ENCODE data around the gene BCL2.

DNA sequence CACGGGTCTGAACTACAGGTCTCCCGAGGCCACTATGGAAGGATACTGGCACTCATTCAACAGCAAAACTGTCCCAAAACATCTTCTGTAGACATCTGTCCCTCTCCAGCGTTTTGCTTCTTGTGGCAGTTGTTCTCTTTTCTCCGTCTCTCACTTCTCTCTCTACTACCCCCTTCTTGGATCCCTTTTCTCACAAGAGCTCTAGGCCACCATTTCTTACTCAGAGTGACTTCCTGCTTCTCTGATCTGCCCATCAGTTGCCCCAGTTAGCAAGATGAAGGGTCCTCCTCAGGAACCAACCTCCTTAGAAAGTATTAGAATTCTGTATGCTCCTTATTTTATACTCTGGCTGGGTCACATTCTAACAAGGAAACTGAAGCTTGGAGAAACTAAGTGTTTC is 32.6 kb downstream of the BCL2 start:
- TF ChIP-seq, protein P1, sequence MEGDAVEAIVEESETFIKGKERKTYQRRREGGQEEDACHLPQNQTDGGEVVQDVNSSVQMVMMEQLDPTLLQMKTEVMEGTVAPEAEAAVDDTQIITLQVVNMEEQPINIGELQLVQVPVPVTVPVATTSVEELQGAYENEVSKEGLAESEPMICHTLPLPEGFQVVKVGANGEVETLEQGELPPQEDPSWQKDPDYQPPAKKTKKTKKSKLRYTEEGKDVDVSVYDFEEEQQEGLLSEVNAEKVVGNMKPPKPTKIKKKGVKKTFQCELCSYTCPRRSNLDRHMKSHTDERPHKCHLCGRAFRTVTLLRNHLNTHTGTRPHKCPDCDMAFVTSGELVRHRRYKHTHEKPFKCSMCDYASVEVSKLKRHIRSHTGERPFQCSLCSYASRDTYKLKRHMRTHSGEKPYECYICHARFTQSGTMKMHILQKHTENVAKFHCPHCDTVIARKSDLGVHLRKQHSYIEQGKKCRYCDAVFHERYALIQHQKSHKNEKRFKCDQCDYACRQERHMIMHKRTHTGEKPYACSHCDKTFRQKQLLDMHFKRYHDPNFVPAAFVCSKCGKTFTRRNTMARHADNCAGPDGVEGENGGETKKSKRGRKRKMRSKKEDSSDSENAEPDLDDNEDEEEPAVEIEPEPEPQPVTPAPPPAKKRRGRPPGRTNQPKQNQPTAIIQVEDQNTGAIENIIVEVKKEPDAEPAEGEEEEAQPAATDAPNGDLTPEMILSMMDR (IDR thresholded peaks at IDR 0.05 in 2 of 3, conservative IDR thresholded peaks at IDR 0.05 in 1 of 3; ENCODE audit: borderline replicate concordance in 1 of 3, insufficient read depth in 1 of 3, low read depth in 2 of 3, low read length in 2 of 3) = no peak
- TF ChIP-seq EZH2phosphoT487 (IDR thresholded peaks at IDR 0.05; ENCODE audit: borderline replicate concordance) = no peak
- no peak for TF ChIP-seq JUND (IDR thresholded peaks at IDR 0.05)
- no peak for TF ChIP-seq SRF (IDR thresholded peaks at IDR 0.05; ENCODE audit: low read depth)
- TF ChIP-seq FOSL1 (IDR thresholded peaks at IDR 0.05; ENCODE audit: low read depth) = no peak
- no peak for TF ChIP-seq POLR2A (IDR thresholded peaks at IDR 0.05; ENCODE audit: borderline replicate concordance, extremely low read depth, insufficient read depth, insufficient read length)
- no peak for TF ChIP-seq EGR1 (IDR thresholded peaks at IDR 0.05; ENCODE audit: low read depth)
- TF ChIP-seq, protein P2, sequence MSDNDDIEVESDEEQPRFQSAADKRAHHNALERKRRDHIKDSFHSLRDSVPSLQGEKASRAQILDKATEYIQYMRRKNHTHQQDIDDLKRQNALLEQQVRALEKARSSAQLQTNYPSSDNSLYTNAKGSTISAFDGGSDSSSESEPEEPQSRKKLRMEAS (IDR thresholded peaks at IDR 0.05) = no peak
